ENCODE data around the gene PRELP. TPM values are rescaled to one million over a fixed set of nuclear protein-coding genes. Genes with fewer than 3 reads are reported as not detected.

The PRELP gene
- total and polyA plus RNA-seq, 10 of the 15 experiments (the other 5 are each of a cell fraction or from before 2014, with no cell fraction given): 0.03 to 0.05 TPM; not detected in 8

DNA sequence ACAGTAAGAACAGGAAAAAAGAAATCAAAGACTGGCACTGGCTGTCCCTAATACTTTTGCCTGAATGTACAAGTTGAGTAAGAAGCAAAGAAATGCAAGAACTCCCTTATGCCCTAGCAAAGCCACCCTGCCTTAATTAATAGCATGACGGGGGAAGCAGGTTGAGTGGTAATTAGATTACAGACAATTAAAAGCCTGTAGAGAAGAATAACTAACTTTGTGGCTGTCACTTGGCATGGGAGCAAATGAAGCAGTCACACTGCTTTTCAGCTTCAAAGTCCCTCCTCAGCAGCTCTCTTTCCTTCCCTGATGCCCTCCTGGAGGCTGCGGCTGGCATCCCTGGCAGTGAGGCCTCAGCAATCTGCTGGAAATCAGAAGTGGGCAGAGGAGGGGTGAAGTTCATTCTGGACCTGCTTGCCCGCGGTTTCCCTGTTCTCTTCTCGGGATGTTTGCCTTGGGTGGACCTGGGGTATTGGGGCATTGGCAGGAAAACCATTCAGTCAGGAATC is 21.7 kb downstream of the PRELP start:
- ChIA-PET RAD21 (ENCODE audit: unreplicated experiment) (no interaction called here), CTCF (interaction anchor here (0.7 to 2.3 kb wide), 3 partner anchors 9 to 1444 kb away, joined by 3 to 7 read pairs (median 3); no protein-coding TSS in a partner anchor), SMC1A (ENCODE audit: uncharacterized antibody, unreplicated experiment) (no interaction called here), POLR2A (no interaction called here)
- in situ Hi-C loops (cut with MboI): no loop called here
- no peaks in the 10 kb centered on the region for H3K9me3 ChIP-seq (replicated peaks; ENCODE audit: control insufficient read depth, insufficient read depth, low read length)
- no peak for DNase-seq (ENCODE audit: low read depth, low spot score)
- no peak overlapping the region for H3K4me3 ChIP-seq
- intact Hi-C loops (cut with micrococcal nuclease; ENCODE audit: unreplicated experiment): no loop called here
- H3K36me3 ChIP-seq (ENCODE audit: control insufficient read depth in 2 of 2, insufficient read depth in 2 of 2, low read length in 1 of 2): no peaks in the 10 kb centered on the region
- no TSS peak for BruUV-seq (replicated peaks)
- H3K79me2 ChIP-seq (ENCODE audit: control insufficient read depth, insufficient read depth, low read length): no peaks in the 10 kb centered on the region
- no peaks in the 10 kb centered on the region for H3K4me1 ChIP-seq (ENCODE audit: control insufficient read depth, insufficient read depth, low read length)
- TF ChIP-seq MEF2A (IDR thresholded peaks at IDR 0.05; ENCODE audit: insufficient read depth, low read depth, low read length) (no peak), CUX1 (IDR thresholded peaks at IDR 0.05; ENCODE audit: insufficient replicate concordance, low read depth, low read length) (no peak), ZBED1 (IDR thresholded peaks at IDR 0.05; ENCODE audit: borderline replicate concordance) (no peak), PAX8 (IDR thresholded peaks at IDR 0.05) (no peak)
- TF ChIP-seq, protein P1, sequence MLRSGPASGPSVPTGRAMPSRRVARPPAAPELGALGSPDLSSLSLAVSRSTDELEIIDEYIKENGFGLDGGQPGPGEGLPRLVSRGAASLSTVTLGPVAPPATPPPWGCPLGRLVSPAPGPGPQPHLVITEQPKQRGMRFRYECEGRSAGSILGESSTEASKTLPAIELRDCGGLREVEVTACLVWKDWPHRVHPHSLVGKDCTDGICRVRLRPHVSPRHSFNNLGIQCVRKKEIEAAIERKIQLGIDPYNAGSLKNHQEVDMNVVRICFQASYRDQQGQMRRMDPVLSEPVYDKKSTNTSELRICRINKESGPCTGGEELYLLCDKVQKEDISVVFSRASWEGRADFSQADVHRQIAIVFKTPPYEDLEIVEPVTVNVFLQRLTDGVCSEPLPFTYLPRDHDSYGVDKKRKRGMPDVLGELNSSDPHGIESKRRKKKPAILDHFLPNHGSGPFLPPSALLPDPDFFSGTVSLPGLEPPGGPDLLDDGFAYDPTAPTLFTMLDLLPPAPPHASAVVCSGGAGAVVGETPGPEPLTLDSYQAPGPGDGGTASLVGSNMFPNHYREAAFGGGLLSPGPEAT (IDR thresholded peaks at IDR 0.05; ENCODE audit: low read depth): no peak
- no peaks in the 10 kb centered on the region; a peak in 2 of 4 replicates for H3K27me3 ChIP-seq (replicated peaks in 1 of 2; ENCODE audit: control insufficient read depth in 2 of 2, insufficient read depth in 2 of 2, low read length in 1 of 2)
- H4K20me1 ChIP-seq (ENCODE audit: control insufficient read depth, insufficient read depth): no peaks in the 10 kb centered on the region
- FAIRE-seq: no peak
- no peak overlapping the region for H3K9ac ChIP-seq (ENCODE audit: control insufficient read depth, insufficient read depth, low read length)
- WGBS (ENCODE audit: insufficient coverage, insufficient replicate concordance, low lambda C conversion rate, missing lambda C conversion rate): 27% methylated on average over 5 of the region's 5 CpGs
- H3K27ac ChIP-seq (ENCODE audit: control insufficient read depth, insufficient read depth): no peak overlapping the region
- ATAC-seq: no peak
- H3K4me2 ChIP-seq (ENCODE audit: control insufficient read depth, insufficient read depth): no peak overlapping the region
- H2AFZ ChIP-seq (ENCODE audit: control insufficient read depth, low read depth, low read length): no peak overlapping the region

Measured in GM12878 (cell line).